ENCODE data around the gene ICOS. TPM values are rescaled to one million over a fixed set of nuclear protein-coding genes. Genes with fewer than 3 reads are reported as not detected.

ICOS gene
- polyA plus RNA-seq, 1 donor from 2014 or later = not detected

GRCh38 chr2:203889542-203889941 is 47.0 kb upstream of the ICOS start:
- Histone ChIP-seq H3K27me3 (ENCODE audit: insufficient read depth, low read depth, low read length) (no peaks in the 10 kb centered on the region), H3K9ac (ENCODE audit: low read length) (no peak overlapping the region), H3K9me2 (ENCODE audit: insufficient read depth, low read length) (no peaks in the 10 kb centered on the region), H3K27ac (ENCODE audit: low read length) (no peak overlapping the region), H2AFZ (ENCODE audit: low read depth, low read length) (no peak overlapping the region), H3K79me2 (replicated peaks; ENCODE audit: insufficient read depth, low read length) (no peaks in the 10 kb centered on the region), H4K20me1 (ENCODE audit: insufficient read depth) (no peaks in the 10 kb centered on the region), H3K4me3 (ENCODE audit: low read length) (no peak overlapping the region), H3K4me2 (ENCODE audit: low read length) (no peak overlapping the region), H3F3A (ENCODE audit: insufficient read depth, low read length, poor library complexity, severe bottlenecking) (no peaks in the 10 kb centered on the region), H3K36me3 (ENCODE audit: insufficient read depth, low read length) (no peaks in the 10 kb centered on the region), H3K9me3 (ENCODE audit: low read length) (no peaks in the 10 kb centered on the region)
- TF ChIP-seq EP300 (conservative IDR thresholded peaks at IDR 0.05; ENCODE audit: poor library complexity, severe bottlenecking) (no peak), RAD21 (conservative IDR thresholded peaks at IDR 0.05) (no peak), CTCF (IDR thresholded peaks at IDR 0.05; ENCODE audit: poor library complexity, severe bottlenecking) (no peak), TAF1 (IDR thresholded peaks at IDR 0.05; ENCODE audit: low read depth) (no peak), SMC3 (conservative IDR thresholded peaks at IDR 0.05; ENCODE audit: poor library complexity) (no peak), EZH2 (IDR thresholded peaks at IDR 0.05; ENCODE audit: borderline replicate concordance, insufficient read depth, low read length, poor library complexity, severe bottlenecking) (no peak), REST (IDR thresholded peaks at IDR 0.05; ENCODE audit: borderline replicate concordance) (no peak), MXI1 (conservative IDR thresholded peaks at IDR 0.05; ENCODE audit: poor library complexity, severe bottlenecking) (no peak), POLR2AphosphoS5 (IDR thresholded peaks at IDR 0.05) (no peak)

GRCh38 chr2:203889944-203890343 is 46.6 kb upstream of the ICOS start:
- H3F3A ChIP-seq (ENCODE audit: insufficient read depth, low read length, poor library complexity, severe bottlenecking) = no peaks in the 10 kb centered on the region
- TF ChIP-seq POLR2AphosphoS5 (IDR thresholded peaks at IDR 0.05) = no peak
- no peak for TF ChIP-seq REST (IDR thresholded peaks at IDR 0.05; ENCODE audit: borderline replicate concordance)
- no peak for TF ChIP-seq CTCF (IDR thresholded peaks at IDR 0.05; ENCODE audit: poor library complexity, severe bottlenecking)
- no peak for TF ChIP-seq RAD21 (conservative IDR thresholded peaks at IDR 0.05)
- TF ChIP-seq TAF1 (IDR thresholded peaks at IDR 0.05; ENCODE audit: low read depth) = no peak
- TF ChIP-seq EP300 (conservative IDR thresholded peaks at IDR 0.05; ENCODE audit: poor library complexity, severe bottlenecking) = no peak
- no peak for TF ChIP-seq EZH2 (IDR thresholded peaks at IDR 0.05; ENCODE audit: borderline replicate concordance, insufficient read depth, low read length, poor library complexity, severe bottlenecking)
- TF ChIP-seq SMC3 (conservative IDR thresholded peaks at IDR 0.05; ENCODE audit: poor library complexity) = no peak
- TF ChIP-seq MXI1 (conservative IDR thresholded peaks at IDR 0.05; ENCODE audit: poor library complexity, severe bottlenecking) = no peak
- H3K9ac ChIP-seq (ENCODE audit: low read length) = no peak overlapping the region
- no peaks in the 10 kb centered on the region for H3K36me3 ChIP-seq (ENCODE audit: insufficient read depth, low read length)
- no peaks in the 10 kb centered on the region for H3K9me3 ChIP-seq (ENCODE audit: low read length)
- H3K9me2 ChIP-seq (ENCODE audit: insufficient read depth, low read length) = no peaks in the 10 kb centered on the region
- no peak overlapping the region for H3K27ac ChIP-seq (ENCODE audit: low read length)
- H3K4me2 ChIP-seq (ENCODE audit: low read length) = no peak overlapping the region
- H3K79me2 ChIP-seq (replicated peaks; ENCODE audit: insufficient read depth, low read length) = no peaks in the 10 kb centered on the region
- no peak overlapping the region for H2AFZ ChIP-seq (ENCODE audit: low read depth, low read length)
- H3K4me3 ChIP-seq (ENCODE audit: low read length) = no peak overlapping the region
- no peaks in the 10 kb centered on the region for H3K27me3 ChIP-seq (ENCODE audit: insufficient read depth, low read depth, low read length)
- no peaks in the 10 kb centered on the region for H4K20me1 ChIP-seq (ENCODE audit: insufficient read depth)
